ENCODE results near the gene P2RX5.

The P2RX5 gene

GRCh38 chr17:3645310-3645709 lies 50.6 kb downstream of the P2RX5 start:
- no peak for DNase-seq (ENCODE audit: extremely low read depth, insufficient read length)
- Histone ChIP-seq H3K27me3 (replicated peaks; ENCODE audit: control insufficient read depth, insufficient read depth, low read length) (no peaks in the 10 kb centered on the region), H3K36me3 (ENCODE audit: control insufficient read depth, insufficient read depth, low read length) (peaks cover 11% of the 10 kb centered on the region), H3K4me3 (replicated peaks; ENCODE audit: low read depth, low read length) (no peak overlapping the region)
- TF ChIP-seq CTCF (IDR thresholded peaks at IDR 0.05; ENCODE audit: insufficient read depth, low read length, poor library complexity, severe bottlenecking): no peak

- Histone ChIP-seq H3K36me3 (ENCODE audit: control insufficient read depth, insufficient read depth, low read length) (peaks cover 11% of the 10 kb centered on the region), H3K27me3 (replicated peaks; ENCODE audit: control insufficient read depth, insufficient read depth, low read length) (no peaks in the 10 kb centered on the region), H3K4me3 (replicated peaks; ENCODE audit: low read depth, low read length) (no peak overlapping the region)
- TF ChIP-seq CTCF (IDR thresholded peaks at IDR 0.05; ENCODE audit: insufficient read depth, low read length, poor library complexity, severe bottlenecking): no peak
- no peak for DNase-seq (ENCODE audit: extremely low read depth, insufficient read length)
Observed at GRCh38 chr17:3643889-3644349, 52.0 kb downstream of the P2RX5 start.

GRCh38 chr17:3641717-3642486 lies 54.1 kb downstream of the P2RX5 start:
- Histone ChIP-seq H3K4me3 (replicated peaks; ENCODE audit: low read depth, low read length) (no peak overlapping the region), H3K27me3 (replicated peaks; ENCODE audit: control insufficient read depth, insufficient read depth, low read length) (no peaks in the 10 kb centered on the region), H3K36me3 (ENCODE audit: control insufficient read depth, insufficient read depth, low read length) (no peaks in the 10 kb centered on the region; the same call in 1 of the 2 replicates)
- no peak for TF ChIP-seq CTCF (IDR thresholded peaks at IDR 0.05; ENCODE audit: insufficient read depth, low read length, poor library complexity, severe bottlenecking)
- DNase-seq (ENCODE audit: extremely low read depth, insufficient read length): no peak

GRCh38 chr17:3641014-3641413 lies 54.9 kb downstream of the P2RX5 start:
- no peak for TF ChIP-seq CTCF (IDR thresholded peaks at IDR 0.05; ENCODE audit: insufficient read depth, low read length, poor library complexity, severe bottlenecking)
- Histone ChIP-seq H3K27me3 (replicated peaks; ENCODE audit: control insufficient read depth, insufficient read depth, low read length) (no peaks in the 10 kb centered on the region), H3K36me3 (ENCODE audit: control insufficient read depth, insufficient read depth, low read length) (no peaks in the 10 kb centered on the region; the same call in 1 of the 2 replicates), H3K4me3 (replicated peaks; ENCODE audit: low read depth, low read length) (no peak overlapping the region)
- no peak for DNase-seq (ENCODE audit: extremely low read depth, insufficient read length)

- TF ChIP-seq CTCF (IDR thresholded peaks at IDR 0.05; ENCODE audit: insufficient read depth, low read length, poor library complexity, severe bottlenecking): no peak
- H3K27me3 ChIP-seq (replicated peaks; ENCODE audit: control insufficient read depth, insufficient read depth, low read length): no peaks in the 10 kb centered on the region
- DNase-seq (ENCODE audit: extremely low read depth, insufficient read length): no peak
- H3K4me3 ChIP-seq (replicated peaks; ENCODE audit: low read depth, low read length): no peak overlapping the region
- no peaks in the 10 kb centered on the region; the same call in 1 of the 2 replicates for H3K36me3 ChIP-seq (ENCODE audit: control insufficient read depth, insufficient read depth, low read length)
Observed at GRCh38 chr17:3639981-3640596, 55.9 kb downstream of the P2RX5 start.

Measured in GM06990 (cell line).